CD4-positive, alpha-beta T cell treated with Interleukin-1 beta for 1 hour (primary cell): ENCODE results near the gene METTL17.
"Not testable (repeated sequence)": the region's sequence is repeated elsewhere in the genome, so short reads cannot be mapped to it uniquely, and the experiment has no call there.

Source experiments
- DNase-seq, 2 donors: peaks; one replicate each; pipeline ENCODE4 v3.0.0-alpha.2; 2020 to 2022

Gene METTL17

GRCh38 chr14:21025371-21026273 is 35.8 kb downstream of the METTL17 start:
- DNase-seq = no peak

- no peak for DNase-seq
Measured at GRCh38 chr14:21026274-21026987, 36.7 kb downstream of the METTL17 start.

GRCh38 chr14:21026988-21027315 is 37.2 kb downstream of the METTL17 start:
- no peak for DNase-seq

DNA sequence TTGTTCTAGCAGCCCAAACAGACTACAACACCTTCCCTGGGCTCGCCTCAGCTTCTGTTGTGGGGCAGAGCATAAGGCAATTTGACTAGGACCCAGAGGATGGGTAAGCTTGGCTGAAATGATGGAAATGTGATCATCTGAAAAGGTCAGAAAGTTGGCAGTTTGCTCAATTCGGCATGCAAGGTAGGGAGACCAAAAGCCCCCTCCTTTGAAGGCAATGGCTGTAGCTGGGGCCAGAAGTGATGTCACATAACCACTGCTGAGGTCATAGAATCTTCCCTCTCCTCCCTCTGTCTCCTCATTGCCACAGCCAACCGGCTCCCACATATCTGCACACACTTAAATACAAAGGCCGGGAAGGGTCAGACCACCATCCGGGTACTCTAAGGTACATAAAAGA is 40.1 kb downstream of the METTL17 start, which contains the start of gene TPPP2:
TSS of gene TPPP2 (plus strand) at position 301 of the 400 bp plus-strand sequence. CDS start 365 bp downstream, outside the sequence.
- DNase-seq = no peak

GRCh38 chr14:21030531-21030930 is 40.8 kb downstream of the METTL17 start:
- no peak for DNase-seq

GRCh38 chr14:21032326-21033132 is 42.7 kb downstream of the METTL17 start:
- DNase-seq = no peak

DNA sequence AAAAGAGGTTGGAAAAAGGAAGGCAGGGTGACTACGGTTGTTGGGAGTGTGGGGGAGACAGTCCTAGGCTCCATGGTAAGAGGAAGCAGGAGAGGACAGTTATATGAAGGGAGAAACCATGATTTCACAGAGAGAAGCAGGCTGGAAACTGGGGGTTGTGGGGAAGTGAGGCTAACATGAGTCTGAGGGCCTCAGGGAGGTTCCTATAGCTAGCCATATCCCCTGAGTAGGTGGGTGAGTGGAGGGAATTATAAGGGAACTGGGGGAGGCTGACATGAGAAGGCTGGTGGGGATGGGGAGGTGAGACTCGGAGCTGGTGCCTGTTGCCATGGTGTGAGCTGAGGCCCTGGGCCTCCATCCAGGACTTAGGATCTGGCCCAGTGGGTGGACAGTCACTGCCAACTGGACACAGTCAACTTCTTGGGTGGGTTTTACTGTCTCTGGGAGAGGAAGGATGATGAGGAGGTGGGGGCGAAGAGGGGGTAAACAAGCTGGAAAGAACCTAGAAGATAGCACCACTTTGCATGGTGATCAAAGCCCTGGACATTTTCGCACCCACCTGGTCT is 43.4 kb downstream of the METTL17 start:
- DNase-seq = no peak

DNA sequence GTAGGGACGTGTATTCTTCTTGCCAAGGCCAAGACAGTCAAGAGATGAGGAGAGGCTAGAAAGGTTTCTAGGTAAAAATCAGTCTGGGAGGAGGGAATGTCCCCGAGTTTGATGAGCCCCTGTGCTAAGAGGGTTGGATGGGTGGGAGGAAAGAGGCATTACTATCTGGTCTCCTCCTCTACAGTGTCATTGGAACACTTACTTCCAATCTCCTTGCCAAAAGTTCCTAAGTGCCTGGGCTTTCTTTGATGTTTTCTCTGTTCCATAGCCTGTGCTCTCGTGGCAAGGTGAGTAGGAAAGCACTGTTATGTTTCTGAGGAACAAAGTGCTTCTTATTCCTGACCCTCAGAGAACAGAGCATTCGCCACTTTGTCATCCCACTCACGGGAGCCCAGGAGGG is 44.9 kb downstream of the METTL17 start, which contains the start of gene RNASE13:
TSS of gene RNASE13 (minus strand) at position 101 of the 400 bp plus-strand sequence. CDS start 519 bp downstream, outside the sequence.
- no peak for DNase-seq

DNA sequence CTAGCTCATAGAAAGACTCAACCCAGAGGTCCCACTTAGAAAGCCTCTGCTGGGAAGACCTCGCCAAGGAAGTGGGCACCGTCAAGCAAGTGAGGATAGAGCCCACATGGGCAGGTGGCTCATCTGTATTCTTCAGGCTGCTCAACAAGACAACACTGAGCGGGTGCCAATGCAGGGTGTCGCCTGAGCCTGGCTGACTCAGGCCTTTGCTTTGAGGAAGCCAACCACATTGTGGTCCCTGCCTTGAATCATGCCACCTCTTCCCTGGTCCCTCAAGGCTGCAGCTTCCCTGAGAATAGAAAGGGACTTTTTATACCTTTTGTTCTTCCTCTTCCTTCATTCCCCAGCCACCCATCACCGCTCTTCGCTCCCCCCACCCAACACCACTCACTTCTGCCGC is 47.0 kb downstream of the METTL17 start:
- no peak for DNase-seq

- DNase-seq = no peak
Measured at GRCh38 chr14:21037156-21037555, 47.4 kb downstream of the METTL17 start.

DNA sequence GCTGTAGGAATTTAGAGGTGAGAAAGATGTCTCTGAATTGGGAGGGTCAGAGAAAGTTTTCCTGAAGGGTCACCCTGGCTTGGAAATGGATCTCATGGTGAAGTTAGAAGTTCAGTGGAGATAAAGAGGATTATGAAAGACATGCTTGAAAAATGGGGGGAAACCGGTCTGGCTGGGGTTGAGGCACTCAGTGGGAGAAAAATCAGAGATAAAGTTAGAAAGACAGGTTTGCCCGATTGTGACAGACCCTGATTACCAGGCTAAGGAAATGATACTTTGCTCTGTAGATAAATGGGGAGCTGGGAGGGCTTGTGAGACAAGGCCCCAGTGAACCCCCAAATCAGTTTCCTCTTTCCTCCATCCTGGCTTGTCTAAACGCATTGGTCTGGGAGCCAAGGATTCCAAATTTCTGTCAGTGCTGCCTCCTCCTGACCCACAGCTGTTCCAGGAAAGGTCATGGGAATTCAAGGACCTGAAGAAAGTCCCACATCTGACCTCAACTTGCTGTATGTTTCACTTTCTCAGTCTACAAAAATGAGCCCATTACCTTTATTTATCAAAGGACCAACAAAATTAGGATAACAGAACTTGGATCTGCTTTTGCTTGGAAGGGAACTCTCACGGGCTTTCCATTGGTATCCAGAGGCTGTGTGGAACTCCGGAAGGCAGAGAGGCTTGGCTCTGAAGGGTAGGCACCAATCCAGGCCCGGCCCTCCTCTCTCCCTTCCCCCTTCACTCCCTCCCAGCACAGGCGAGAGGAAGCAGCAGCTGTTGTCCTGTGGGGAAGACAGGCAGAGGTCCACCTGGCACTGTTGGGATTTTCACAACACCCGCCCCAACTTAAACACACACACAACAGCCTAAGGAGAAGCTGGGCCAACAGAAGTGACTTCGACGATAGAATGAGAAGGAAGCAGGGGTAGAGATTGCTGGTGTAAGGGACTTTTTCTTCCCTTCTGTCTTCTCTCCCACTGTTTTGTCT is 49.0 kb downstream of the METTL17 start:
- no peak for DNase-seq

DNA sequence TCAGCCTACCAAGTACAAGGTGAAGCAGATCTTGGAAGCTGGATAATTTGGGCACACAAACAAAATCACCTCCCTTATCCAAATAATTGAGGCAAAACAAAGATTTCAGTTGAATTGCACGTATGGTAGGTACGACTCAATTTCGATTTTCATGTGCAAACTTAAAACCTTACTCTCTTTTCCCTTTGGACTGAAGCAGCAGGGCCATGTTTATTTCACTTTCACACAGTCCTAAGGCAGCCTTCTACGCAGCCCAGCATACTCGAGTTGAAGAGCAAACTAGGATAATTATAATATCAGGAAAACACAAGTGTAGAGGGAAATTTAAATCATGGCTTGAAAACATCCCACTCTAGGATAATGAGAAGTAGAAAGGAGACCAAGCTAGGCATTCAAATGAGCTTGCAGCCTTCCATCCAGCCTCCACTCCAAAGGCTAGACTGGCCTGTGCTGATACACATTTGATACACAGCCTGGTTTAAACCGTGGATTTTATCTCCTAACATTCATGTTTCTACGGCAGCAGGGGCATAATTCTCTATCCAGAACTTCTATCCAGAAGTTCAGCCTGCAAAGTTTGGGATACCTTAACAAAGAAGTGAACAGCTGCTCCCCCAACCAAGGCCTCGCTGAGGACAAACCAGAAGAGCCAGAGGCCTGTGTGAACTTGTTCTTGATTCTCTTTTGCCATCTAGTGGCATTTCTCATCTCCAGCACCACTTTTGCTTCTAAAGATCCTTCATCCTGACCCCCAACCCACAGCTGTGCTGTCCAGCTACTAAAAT is 50.0 kb downstream of the METTL17 start:
- DNase-seq = peak; percentile 28 to 55

DNA sequence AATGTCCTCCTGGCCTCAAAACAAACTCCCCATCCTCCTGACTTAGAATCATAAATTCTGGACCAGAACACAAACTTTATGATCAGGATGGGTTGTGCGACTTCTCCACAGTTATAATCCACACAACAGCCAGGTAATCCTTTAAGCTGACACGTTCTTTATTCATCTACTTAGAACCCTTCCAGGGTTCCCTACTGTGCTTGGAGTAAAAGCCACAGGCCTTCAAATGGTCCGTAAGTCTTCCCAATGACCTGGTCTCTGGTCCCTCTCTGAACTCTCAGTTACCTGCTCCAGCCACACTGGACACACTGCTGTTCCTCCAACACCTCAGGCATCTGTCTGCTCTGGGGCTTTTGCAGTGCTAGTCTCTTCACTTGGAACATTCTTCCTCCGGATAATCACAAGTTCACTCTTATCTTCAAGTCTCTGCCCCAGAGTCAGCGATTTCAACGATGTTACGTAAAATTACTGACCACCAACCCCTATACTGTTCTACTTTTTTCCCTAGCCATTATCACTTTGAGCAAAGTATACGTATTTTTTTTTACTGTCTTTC is 50.7 kb downstream of the METTL17 start:
- no peak for DNase-seq

GRCh38 chr14:21040941-21041340 is 51.2 kb downstream of the METTL17 start:
- DNase-seq = not testable (repeated sequence)

DNA sequence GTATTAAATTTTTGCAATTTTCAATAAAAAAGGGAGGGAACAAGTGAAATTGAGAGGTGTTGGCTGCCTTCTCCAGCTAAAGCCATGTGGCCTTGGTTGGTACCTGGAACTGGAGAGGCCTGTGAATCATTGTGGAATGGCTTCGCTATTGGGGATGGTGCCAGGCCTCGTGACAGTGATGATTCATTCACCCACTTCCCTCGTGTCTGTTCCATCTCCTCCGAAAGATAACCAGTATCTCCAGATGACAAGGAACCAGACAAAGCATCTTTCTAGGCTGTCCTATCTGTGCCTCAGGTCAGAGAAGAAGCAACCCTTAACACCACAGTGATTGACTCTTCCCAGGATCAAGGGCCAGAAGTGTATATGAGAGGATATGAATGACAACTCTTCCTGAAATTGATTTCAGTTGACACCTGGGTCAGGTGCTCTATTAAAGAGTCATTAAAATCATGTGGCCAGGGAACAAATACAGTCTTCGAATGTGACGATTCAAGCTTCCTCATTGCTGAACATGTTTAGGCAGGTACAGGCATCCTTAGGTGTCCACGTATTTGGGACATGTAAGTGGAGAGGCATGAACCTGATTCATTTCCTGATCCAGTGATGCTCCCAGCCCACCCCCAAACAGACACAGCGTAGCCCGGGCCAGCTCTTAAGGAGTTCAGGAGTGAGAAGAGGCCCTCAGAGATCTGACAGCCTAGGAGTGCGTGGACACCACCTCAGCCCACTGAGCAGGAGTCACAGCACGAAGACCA is 52.1 kb downstream of the METTL17 start, which contains the start of gene RNASE7:
TSS of gene RNASE7 (plus strand) at position 687 of the 758 bp plus-strand sequence. CDS start 631 bp downstream, outside the sequence.
- no peak for DNase-seq

DNA sequence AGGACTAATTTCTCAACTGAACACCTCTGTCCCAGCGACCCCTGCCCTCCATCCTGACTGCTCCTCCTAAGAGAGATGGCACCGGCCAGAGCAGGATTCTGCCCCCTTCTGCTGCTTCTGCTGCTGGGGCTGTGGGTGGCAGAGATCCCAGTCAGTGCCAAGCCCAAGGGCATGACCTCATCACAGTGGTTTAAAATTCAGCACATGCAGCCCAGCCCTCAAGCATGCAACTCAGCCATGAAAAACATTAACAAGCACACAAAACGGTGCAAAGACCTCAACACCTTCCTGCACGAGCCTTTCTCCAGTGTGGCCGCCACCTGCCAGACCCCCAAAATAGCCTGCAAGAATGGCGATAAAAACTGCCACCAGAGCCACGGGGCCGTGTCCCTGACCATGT is 53.1 kb downstream of the METTL17 start:
- no peak for DNase-seq

GRCh38 chr14:21043387-21043973 is 53.7 kb downstream of the METTL17 start:
- DNase-seq = no peak

DNA sequence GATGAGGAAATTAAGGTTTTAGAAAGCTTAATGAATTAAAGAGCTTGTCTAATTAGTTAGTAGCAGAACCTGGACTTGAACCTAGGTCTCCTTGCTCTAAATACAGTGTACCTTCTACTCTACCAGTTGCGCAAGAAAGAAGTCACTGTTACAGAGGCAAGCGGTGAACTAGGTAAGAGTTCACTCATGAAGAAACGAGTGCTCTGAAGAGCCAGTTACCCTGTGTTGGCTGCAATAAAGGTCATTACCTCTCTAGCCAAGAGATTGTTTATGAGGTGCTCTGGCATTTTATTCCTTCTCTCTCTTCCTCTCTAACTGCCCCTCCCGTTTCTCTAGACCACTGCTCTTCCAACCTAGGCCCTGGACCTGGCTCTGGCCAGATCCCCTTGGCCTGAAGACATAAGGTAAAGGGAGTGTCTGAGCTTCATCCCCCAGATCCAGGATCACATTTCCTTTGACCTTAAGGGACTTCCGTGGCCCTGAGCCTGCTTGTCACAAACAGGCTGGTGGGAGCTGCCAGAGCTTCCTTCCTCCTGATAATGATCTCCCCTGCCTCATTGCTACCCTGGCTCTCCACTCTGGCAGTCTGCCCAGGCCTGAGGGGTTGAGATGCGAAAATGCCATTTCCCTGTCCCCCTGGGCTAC is 54.3 kb downstream of the METTL17 start:
- peak in 1 of 2 donors; percentile 23 for DNase-seq
